Prostate gland (tissue), 2 donors: ENCODE results near the gene PLCB4.

Experiments
- CTCF ChIP-seq, 4 experiments: fragments of 200-600 bp in 2 of 4; fragments of 450-650 bp in 2 of 4; sonication (generic) in 2 of 4; IDR thresholded peaks; 1 replicate in 3 of 4; 2 replicates in 1 of 4; pipeline ENCODE4 v1.5.1; 2016 to 2019; ENCODE audit warnings: antibody characterized with exemption in 4 of 4, mild to moderate bottlenecking in 2 of 4, moderate library complexity in 2 of 4
- POLR2AphosphoS5 ChIP-seq: sonication (generic); formaldehyde crosslinking; IDR thresholded peaks from one replicate; pipeline ENCODE4 v1.6.1; 2017; ENCODE audit warnings: antibody characterized with exemption

- TF ChIP-seq CTCF (IDR thresholded peaks at IDR 0.05) (no peak), POLR2AphosphoS5 (no peak)
These were observed 409.9 kb downstream of the PLCB4 start for GRCh38 chr20:9478771-9479170.
